ENCODE results near the gene OR8K1. TPM values are rescaled to one million over a fixed set of nuclear protein-coding genes. Genes with fewer than 3 reads are reported as not detected.

Gene OR8K1
- total RNA-seq, 3 donors from 2014 or later = not detected

- no peak for DNase-seq
- Histone ChIP-seq H3K4me1 (ENCODE audit: low read depth) (no peaks in the 10 kb centered on the region), H3K4me3 (no peak overlapping the region), H3K9me3 (no peaks in the 10 kb centered on the region), H3K36me3 (ENCODE audit: low read depth) (no peaks in the 10 kb centered on the region)
- TF ChIP-seq CTCF (IDR thresholded peaks at IDR 0.05) = no peak
- ATAC-seq = no peak
- intact Hi-C loops (cut with DNase I, micrococcal nuclease) = no loop called here
Measured at GRCh38 chr11:56333156-56333555, 12.7 kb upstream of the OR8K1 start.

GRCh38 chr11:56340289-56340688 lies 5.5 kb upstream of the OR8K1 start:
- Histone ChIP-seq H3K4me3 (no peak overlapping the region), H3K36me3 (ENCODE audit: low read depth) (no peaks in the 10 kb centered on the region), H3K4me1 (ENCODE audit: low read depth) (no peaks in the 10 kb centered on the region), H3K9me3 (no peaks in the 10 kb centered on the region)
- ATAC-seq = no peak
- DNase-seq = no peak
- TF ChIP-seq CTCF (IDR thresholded peaks at IDR 0.05) = no peak
- intact Hi-C loops (cut with DNase I, micrococcal nuclease) = no loop called here

GRCh38 chr11:56353991-56354390 lies 8.2 kb downstream of the OR8K1 start, which contains the start of gene OR8J1:
Gene OR8J1, plus strand, starts transcription at chr11:56354291. Its CDS starts 5,956 bp downstream, at chr11:56360247.
- ATAC-seq = no peak
- H3K4me1 ChIP-seq (ENCODE audit: low read depth) = no peaks in the 10 kb centered on the region
- TF ChIP-seq CTCF (IDR thresholded peaks at IDR 0.05) = no peak
- DNase-seq = no peak
- no peaks in the 10 kb centered on the region for H3K36me3 ChIP-seq (ENCODE audit: low read depth)
- H3K4me3 ChIP-seq = no peak within 1 kb of the TSS
- H3K9me3 ChIP-seq = no peaks in the 10 kb centered on the region
- intact Hi-C loops (cut with DNase I, micrococcal nuclease) = no loop called here

- H3K4me1 ChIP-seq (ENCODE audit: low read depth) = no peaks in the 10 kb centered on the region
- no peaks in the 10 kb centered on the region for H3K36me3 ChIP-seq (ENCODE audit: low read depth)
- ATAC-seq (no peak), DNase-seq (no peak)
- no peaks in the 10 kb centered on the region for H3K9me3 ChIP-seq
- H3K4me3 ChIP-seq = no peak within 1 kb of the TSS
- intact Hi-C loops (cut with DNase I, micrococcal nuclease) = no loop called here
- TF ChIP-seq CTCF (IDR thresholded peaks at IDR 0.05) = no peak
Measured at GRCh38 chr11:56375324-56375723, 29.5 kb downstream of the OR8K1 start, which contains the start of gene OR8U1. Gene OR8U1, plus strand, starts transcription at chr11:56375624. Its CDS starts 0 bp downstream, at chr11:56375624.

GRCh38 chr11:56380120-56380519 lies 34.3 kb downstream of the OR8K1 start:
- Histone ChIP-seq H3K36me3 (ENCODE audit: low read depth) (no peaks in the 10 kb centered on the region), H3K4me1 (ENCODE audit: low read depth) (no peaks in the 10 kb centered on the region), H3K9me3 (no peaks in the 10 kb centered on the region), H3K4me3 (no peak overlapping the region)
- TF ChIP-seq CTCF (IDR thresholded peaks at IDR 0.05) = no peak
- DNase-seq = no peak
- intact Hi-C loops (cut with DNase I, micrococcal nuclease) = no loop called here
- ATAC-seq = no peak

GRCh38 chr11:56394381-56394780 lies 48.5 kb downstream of the OR8K1 start:
- Histone ChIP-seq H3K4me1 (ENCODE audit: low read depth) (no peaks in the 10 kb centered on the region), H3K9me3 (no peaks in the 10 kb centered on the region), H3K4me3 (no peak overlapping the region), H3K36me3 (ENCODE audit: low read depth) (no peaks in the 10 kb centered on the region)
- intact Hi-C loops (cut with DNase I, micrococcal nuclease) = no loop called here
- no peak for TF ChIP-seq CTCF (IDR thresholded peaks at IDR 0.05)
- DNase-seq = no peak
- ATAC-seq = no peak
